ENCODE measurements around the gene CAMTA2. TPM values are rescaled to one million over a fixed set of nuclear protein-coding genes. Genes with fewer than 3 reads are reported as not detected.

CAMTA2 gene
- total and polyA plus RNA-seq, 9 of the 15 experiments (the other 6 are each of a cell fraction or from before 2014, with no cell fraction given): 0.24 to 25.1 (median 6.3) TPM

DNA sequence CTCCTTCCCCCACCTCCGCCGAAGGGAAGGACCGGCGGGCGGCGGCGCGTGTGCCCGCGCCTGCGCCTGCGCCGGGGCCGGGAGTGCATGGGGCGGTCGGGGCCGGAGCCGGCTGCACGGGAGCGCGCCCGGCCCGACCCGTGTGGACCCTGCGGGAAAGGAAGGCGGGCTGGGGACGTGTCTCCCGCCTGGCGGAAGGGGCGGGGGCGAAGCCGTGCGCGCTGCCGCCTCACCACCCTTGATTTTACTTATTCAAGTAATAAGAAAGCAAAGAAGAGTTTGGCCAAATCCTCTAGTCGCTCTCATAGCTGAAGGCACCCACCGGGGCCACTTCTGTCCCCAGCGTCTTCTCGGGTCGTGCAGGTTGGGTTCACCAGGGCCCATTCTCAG is 38.5 kb downstream of the CAMTA2 start (continued):
- TF ChIP-seq, protein P1, sequence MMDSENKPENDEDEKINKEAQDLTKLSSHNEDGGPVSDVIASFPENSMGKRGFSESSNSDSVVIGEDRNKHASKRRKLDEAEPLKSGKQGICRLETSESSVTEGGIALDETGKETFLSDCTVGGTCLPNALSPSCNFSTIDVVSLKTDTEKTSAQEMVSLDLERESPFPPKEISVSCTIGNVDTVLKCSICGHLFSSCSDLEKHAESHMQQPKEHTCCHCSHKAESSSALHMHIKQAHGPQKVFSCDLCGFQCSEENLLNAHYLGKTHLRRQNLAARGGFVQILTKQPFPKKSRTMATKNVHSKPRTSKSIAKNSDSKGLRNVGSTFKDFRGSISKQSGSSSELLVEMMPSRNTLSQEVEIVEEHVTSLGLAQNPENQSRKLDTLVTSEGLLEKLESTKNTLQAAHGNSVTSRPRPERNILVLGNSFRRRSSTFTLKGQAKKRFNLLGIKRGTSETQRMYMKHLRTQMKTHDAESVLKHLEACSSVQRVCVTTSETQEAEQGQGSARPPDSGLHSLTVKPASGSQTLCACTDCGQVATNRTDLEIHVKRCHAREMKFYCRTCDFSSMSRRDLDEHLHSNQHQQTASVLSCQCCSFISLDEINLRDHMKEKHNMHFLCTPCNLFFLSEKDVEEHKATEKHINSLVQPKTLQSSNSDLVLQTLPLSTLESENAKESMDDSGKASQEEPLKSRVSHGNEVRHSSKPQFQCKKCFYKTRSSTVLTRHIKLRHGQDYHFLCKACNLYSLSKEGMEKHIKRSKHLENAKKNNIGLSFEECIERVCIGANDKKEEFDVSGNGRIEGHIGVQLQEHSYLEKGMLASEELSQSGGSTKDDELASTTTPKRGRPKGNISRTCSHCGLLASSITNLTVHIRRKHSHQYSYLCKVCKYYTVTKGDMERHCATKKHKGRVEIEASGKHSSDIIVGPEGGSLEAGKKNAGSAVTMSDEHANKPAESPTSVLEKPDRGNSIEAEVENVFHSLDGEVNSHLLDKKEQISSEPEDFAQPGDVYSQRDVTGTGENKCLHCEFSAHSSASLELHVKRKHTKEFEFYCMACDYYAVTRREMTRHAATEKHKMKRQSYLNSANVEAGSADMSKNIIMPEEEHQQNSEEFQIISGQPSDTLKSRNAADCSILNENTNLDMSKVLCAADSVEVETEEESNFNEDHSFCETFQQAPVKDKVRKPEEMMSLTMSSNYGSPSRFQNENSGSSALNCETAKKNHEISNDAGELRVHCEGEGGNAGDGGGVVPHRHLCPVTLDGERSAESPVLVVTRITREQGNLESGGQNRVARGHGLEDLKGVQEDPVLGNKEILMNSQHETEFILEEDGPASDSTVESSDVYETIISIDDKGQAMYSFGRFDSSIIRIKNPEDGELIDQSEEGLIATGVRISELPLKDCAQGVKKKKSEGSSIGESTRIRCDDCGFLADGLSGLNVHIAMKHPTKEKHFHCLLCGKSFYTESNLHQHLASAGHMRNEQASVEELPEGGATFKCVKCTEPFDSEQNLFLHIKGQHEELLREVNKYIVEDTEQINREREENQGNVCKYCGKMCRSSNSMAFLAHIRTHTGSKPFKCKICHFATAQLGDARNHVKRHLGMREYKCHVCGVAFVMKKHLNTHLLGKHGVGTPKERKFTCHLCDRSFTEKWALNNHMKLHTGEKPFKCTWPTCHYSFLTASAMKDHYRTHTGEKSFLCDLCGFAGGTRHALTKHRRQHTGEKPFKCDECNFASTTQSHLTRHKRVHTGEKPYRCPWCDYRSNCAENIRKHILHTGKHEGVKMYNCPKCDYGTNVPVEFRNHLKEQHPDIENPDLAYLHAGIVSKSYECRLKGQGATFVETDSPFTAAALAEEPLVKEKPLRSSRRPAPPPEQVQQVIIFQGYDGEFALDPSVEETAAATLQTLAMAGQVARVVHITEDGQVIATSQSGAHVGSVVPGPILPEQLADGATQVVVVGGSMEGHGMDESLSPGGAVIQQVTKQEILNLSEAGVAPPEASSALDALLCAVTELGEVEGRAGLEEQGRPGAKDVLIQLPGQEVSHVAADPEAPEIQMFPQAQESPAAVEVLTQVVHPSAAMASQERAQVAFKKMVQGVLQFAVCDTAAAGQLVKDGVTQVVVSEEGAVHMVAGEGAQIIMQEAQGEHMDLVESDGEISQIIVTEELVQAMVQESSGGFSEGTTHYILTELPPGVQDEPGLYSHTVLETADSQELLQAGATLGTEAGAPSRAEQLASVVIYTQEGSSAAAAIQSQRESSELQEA (IDR thresholded peaks at IDR 0.05; ENCODE audit: low read depth): no peak
- no peak for TF ChIP-seq ZFPM2 (CRISPR knock-in tag; IDR thresholded peaks at IDR 0.05)
- TF ChIP-seq, protein P2, sequence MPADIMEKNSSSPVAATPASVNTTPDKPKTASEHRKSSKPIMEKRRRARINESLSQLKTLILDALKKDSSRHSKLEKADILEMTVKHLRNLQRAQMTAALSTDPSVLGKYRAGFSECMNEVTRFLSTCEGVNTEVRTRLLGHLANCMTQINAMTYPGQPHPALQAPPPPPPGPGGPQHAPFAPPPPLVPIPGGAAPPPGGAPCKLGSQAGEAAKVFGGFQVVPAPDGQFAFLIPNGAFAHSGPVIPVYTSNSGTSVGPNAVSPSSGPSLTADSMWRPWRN (IDR thresholded peaks at IDR 0.05; ENCODE audit: low read depth): no peak
- no peak for TF ChIP-seq SETDB1 (IDR thresholded peaks at IDR 0.05; ENCODE audit: low read length)
- no peak for TF ChIP-seq PTRF (tag; IDR thresholded peaks at IDR 0.05)
- no peak for TF ChIP-seq ZSCAN29 (IDR thresholded peaks at IDR 0.05)
- TF ChIP-seq ZNF785 (CRISPR knock-in tag; IDR thresholded peaks at IDR 0.05): no peak
- TF ChIP-seq FOXA3 (CRISPR knock-in tag; conservative IDR thresholded peaks at IDR 0.05 in 1 of 2, IDR thresholded peaks at IDR 0.05 in 1 of 2): no peak
- TF ChIP-seq, protein P3, sequence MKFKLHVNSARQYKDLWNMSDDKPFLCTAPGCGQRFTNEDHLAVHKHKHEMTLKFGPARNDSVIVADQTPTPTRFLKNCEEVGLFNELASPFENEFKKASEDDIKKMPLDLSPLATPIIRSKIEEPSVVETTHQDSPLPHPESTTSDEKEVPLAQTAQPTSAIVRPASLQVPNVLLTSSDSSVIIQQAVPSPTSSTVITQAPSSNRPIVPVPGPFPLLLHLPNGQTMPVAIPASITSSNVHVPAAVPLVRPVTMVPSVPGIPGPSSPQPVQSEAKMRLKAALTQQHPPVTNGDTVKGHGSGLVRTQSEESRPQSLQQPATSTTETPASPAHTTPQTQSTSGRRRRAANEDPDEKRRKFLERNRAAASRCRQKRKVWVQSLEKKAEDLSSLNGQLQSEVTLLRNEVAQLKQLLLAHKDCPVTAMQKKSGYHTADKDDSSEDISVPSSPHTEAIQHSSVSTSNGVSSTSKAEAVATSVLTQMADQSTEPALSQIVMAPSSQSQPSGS (CRISPR knock-in tag; IDR thresholded peaks at IDR 0.05): no peak
- TF ChIP-seq MIER1 (IDR thresholded peaks at IDR 0.05; ENCODE audit: low read depth): no peak
- no peak for TF ChIP-seq ZNF3 (CRISPR knock-in tag; IDR thresholded peaks at IDR 0.05)
- TF ChIP-seq ZNF175 (CRISPR knock-in tag; IDR thresholded peaks at IDR 0.05; ENCODE audit: low read depth): no peak
- no peak for TF ChIP-seq MEF2D (tag; conservative IDR thresholded peaks at IDR 0.05; ENCODE audit: low read depth)
- no peak for TF ChIP-seq U2AF1 (optimal IDR thresholded peaks at IDR 0.05; ENCODE audit: low read depth, low read length)
- TF ChIP-seq ZBED1 (IDR thresholded peaks at IDR 0.05): no peak
- no peak for TF ChIP-seq GTF2F1 (IDR thresholded peaks at IDR 0.05; ENCODE audit: low read depth, low read length)
- no peak for TF ChIP-seq XRCC5 (IDR thresholded peaks at IDR 0.05; ENCODE audit: low read depth, low read length)
- no peak for TF ChIP-seq ZNF212 (CRISPR knock-in tag; IDR thresholded peaks at IDR 0.05)
- TF ChIP-seq, protein P4, sequence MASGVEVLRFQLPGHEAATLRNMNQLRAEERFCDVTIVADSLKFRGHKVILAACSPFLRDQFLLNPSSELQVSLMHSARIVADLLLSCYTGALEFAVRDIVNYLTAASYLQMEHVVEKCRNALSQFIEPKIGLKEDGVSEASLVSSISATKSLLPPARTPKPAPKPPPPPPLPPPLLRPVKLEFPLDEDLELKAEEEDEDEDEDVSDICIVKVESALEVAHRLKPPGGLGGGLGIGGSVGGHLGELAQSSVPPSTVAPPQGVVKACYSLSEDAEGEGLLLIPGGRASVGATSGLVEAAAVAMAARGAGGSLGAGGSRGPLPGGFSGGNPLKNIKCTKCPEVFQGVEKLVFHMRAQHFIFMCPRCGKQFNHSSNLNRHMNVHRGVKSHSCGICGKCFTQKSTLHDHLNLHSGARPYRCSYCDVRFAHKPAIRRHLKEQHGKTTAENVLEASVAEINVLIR (CRISPR knock-in tag; IDR thresholded peaks at IDR 0.05): no peak
- TF ChIP-seq STAT5A (IDR thresholded peaks at IDR 0.05; ENCODE audit: borderline replicate concordance, low read length): no peak
